Measurements from ENCODE around the gene ZNF503. TPM values are rescaled to one million over a fixed set of nuclear protein-coding genes. Genes with fewer than 3 reads are reported as not detected.
A peak's percentile ranks its signal among the peaks of the same experiment; 100 is the strongest.

The ZNF503 gene
- total RNA-seq, 2 experiments from 2014 or later: 0.35 to 0.80 TPM

DNA sequence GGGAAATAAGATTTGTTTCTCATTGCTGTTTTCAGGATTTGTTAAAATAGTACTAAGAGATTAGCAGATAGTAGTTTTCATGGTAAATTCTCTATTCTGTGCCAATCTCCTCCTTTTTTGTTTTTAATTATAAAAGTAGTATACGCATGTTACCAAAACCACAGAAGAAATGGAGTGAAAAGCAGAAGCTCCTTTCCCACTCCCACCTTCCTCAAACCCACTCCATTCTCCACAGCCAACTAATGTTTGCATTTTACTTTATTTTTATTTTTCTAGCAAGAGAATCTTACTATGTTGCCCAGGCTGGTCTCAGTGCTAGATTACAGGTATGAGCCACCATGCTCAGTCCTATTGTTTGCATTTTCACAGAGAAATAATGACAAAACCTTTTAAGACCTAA is 25.3 kb upstream of the ZNF503 start:
- peaks cover 30% of the 10 kb centered on the region for H3K27me3 Mint-ChIP-seq
- H3K9me3 Mint-ChIP-seq (ENCODE audit: low read depth): no peaks in the 10 kb centered on the region
- ATAC-seq (no peak), DNase-seq (no peak)
- no peak overlapping the region for H3K27ac Mint-ChIP-seq
- H3K36me3 Mint-ChIP-seq: no peaks in the 10 kb centered on the region
- peaks cover 2% of the 10 kb centered on the region for H3K4me1 Mint-ChIP-seq
- CTCF ChIA-PET: no interaction called here
- no peak overlapping the region for H3K4me3 Mint-ChIP-seq

DNA sequence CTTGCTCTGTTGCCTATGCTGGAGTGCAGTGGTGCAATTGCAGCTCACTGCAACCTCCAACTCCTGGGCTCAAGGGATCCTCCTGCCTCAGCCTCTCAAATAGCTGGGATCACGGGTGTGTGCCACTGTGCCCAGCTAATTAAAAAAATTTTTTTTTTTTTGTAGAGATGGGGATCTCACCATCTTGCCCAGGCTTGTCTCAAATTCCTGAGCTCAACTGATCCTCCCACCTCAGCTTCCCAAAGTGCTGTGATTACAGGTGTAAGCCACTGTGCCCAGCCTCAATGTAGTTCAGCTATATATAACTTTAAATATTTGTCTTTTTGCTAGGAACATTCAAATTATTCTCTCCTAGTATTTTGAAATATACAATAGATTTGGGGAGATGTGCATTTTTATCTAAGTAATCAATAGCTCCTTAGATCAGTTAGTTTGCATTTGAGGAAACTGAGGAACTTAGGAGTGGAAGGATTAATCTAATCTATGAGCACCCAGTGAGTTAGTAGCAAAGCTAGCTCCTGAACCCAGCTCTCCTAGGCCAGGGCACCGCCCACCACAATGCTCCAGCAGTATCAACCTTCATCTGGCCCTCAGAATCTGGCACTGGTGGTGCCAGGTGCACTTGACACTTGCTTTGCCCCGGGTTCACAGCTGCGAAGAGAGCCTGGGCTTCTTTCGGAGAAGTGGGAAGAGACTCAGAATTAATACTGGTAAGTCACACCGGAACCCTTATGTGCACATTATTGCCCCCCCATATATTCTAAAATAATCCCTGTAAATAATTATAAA is 23.9 kb upstream of the ZNF503 start:
- no peak for DNase-seq
- Mint-ChIP-seq H3K36me3 (no peaks in the 10 kb centered on the region), H3K9me3 (ENCODE audit: low read depth) (no peaks in the 10 kb centered on the region), H3K4me3 (no peak overlapping the region), H3K27ac (no peak overlapping the region), H3K27me3 (peaks cover 22% of the 10 kb centered on the region), H3K4me1 (peaks cover under 1% of the 10 kb centered on the region)
- no peak for ATAC-seq
- CTCF ChIA-PET: no interaction called here

DNA sequence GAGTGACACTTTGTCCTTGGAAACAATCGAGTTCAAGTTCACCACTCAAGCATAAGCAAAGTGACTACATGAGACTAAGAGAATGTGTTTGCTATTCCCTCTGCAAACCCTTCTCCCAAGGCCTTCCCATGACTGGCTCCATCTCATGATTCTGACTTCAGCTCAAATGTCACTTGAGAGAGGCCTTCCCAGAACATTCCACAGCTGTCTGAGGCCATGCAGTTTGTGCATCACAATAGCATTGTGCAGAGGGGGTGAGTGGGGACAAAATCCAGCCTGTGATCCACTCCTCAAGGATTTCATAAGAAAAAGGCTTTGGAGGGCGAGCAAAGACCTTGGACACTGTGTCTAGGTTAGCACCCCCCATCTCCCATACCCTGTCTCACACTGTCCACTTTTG is 23.0 kb upstream of the ZNF503 start:
- H3K27ac Mint-ChIP-seq: no peak overlapping the region
- no peaks in the 10 kb centered on the region for H3K9me3 Mint-ChIP-seq (ENCODE audit: low read depth)
- peaks cover 12% of the 10 kb centered on the region for H3K27me3 Mint-ChIP-seq
- ATAC-seq: no peak
- CTCF ChIA-PET: no interaction called here
- no peaks in the 10 kb centered on the region for H3K36me3 Mint-ChIP-seq
- DNase-seq: no peak
- H3K4me1 Mint-ChIP-seq: no peaks in the 10 kb centered on the region
- no peak overlapping the region for H3K4me3 Mint-ChIP-seq

DNA sequence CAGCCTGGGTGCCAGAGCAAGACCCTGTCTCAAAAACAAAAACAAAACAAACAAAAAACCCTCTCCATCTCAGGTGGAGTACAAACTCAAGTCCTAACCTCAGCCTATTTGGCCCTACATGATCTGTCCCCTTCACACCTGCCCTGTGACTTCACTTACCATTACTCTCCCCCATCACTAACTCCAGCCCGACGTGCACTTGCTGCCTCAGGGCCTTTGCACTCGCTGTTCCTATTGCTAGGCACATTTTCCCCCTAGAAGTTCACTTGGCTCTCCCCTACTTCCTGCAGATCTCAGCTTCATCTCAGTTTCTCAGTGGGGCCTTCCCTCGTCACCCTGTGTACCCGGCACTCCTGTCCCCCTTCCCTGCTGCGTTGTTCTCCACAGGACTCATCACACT is 21.3 kb upstream of the ZNF503 start:
- Mint-ChIP-seq H3K4me1 (no peaks in the 10 kb centered on the region), H3K27ac (no peak overlapping the region), H3K9me3 (ENCODE audit: low read depth) (no peaks in the 10 kb centered on the region), H3K27me3 (peaks cover 7% of the 10 kb centered on the region), H3K36me3 (no peaks in the 10 kb centered on the region), H3K4me3 (no peak overlapping the region)
- ATAC-seq (no peak), DNase-seq (no peak)
- CTCF ChIA-PET: interaction anchor here (0.5 kb wide), 1 partner anchor 186 kb away, joined by 3 read pairs; no protein-coding TSS in a partner anchor

DNA sequence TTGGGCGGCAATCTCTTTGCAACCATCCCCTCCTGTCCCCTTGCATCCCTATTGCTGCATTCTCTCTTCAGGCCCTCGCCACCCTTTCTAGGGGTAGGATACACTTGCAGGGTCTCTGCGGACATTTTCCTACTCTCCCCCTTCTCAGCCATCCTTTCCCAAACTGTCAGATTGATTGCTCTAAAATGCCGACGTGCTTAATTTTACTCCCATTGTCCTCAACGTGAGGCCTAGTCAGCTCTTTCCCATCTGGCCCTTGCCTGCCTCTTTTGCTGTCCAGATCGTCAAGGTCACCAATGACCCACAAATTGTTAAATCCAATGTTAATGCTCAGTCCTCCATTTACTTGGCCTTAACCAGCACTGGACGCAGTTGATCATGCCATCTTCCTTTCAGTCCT is 17.1 kb upstream of the ZNF503 start:
- Mint-ChIP-seq H3K4me3 (no peak overlapping the region), H3K27me3 (peaks cover 19% of the 10 kb centered on the region), H3K27ac (no peak overlapping the region), H3K9me3 (ENCODE audit: low read depth) (no peaks in the 10 kb centered on the region), H3K4me1 (no peaks in the 10 kb centered on the region), H3K36me3 (no peaks in the 10 kb centered on the region)
- ATAC-seq (no peak), DNase-seq (no peak)
- CTCF ChIA-PET: no interaction called here

DNA sequence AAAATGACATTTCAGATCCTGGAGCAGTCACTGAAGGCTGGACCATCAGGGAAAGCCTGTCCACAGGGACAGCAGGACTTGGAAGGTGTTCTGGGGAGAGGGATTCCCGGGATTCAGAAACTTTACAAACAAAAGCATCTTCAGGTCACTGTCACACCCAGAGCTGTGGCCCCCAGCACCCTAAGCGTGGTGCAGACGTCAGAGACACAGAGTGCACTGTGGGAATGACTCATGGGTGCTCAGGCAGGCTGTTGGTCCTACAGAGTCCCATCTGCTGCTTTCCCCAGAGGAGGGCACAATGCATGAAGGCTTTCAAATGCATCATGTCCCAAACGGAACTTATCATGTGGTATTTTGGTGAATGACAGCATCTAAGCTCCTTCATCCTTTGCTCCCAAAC is 16.7 kb upstream of the ZNF503 start:
- Mint-ChIP-seq H3K27me3 (peaks cover 22% of the 10 kb centered on the region), H3K9me3 (ENCODE audit: low read depth) (no peaks in the 10 kb centered on the region), H3K36me3 (no peaks in the 10 kb centered on the region), H3K27ac (no peak overlapping the region), H3K4me3 (no peak overlapping the region), H3K4me1 (no peaks in the 10 kb centered on the region)
- CTCF ChIA-PET: no interaction called here
- ATAC-seq (no peak), DNase-seq (no peak)

DNA sequence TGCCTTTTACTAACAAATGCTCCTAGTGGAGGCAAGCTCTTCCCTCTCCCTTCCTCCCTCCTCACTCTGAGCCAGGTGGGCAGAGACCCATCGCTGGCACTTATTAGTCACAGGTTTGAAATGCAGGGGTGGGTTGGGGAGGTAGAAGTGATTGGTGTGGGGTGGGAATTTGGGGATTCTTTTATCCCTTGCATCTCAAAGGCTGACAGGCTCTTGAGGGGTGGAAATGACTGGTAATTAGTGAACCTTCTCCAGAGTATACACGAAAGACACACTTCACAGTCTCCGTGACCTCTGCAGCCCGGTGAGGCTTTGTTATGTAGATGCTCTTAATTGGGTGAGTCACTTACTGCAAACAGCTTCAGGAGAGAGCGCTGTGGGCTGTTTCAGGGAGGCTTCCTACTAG is 16.0 kb upstream of the ZNF503 start:
- CTCF ChIA-PET: interaction anchor here (0.7 kb wide), 1 partner anchor 1508 kb away, joined by 3 read pairs; no protein-coding TSS in a partner anchor
- no peak overlapping the region for H3K27ac Mint-ChIP-seq
- no peak for ATAC-seq
- no peak overlapping the region for H3K4me3 Mint-ChIP-seq
- H3K36me3 Mint-ChIP-seq: no peaks in the 10 kb centered on the region
- H3K9me3 Mint-ChIP-seq (ENCODE audit: low read depth): no peaks in the 10 kb centered on the region
- peaks cover 26% of the 10 kb centered on the region for H3K27me3 Mint-ChIP-seq
- H3K4me1 Mint-ChIP-seq: no peaks in the 10 kb centered on the region
- no peak for DNase-seq

DNA sequence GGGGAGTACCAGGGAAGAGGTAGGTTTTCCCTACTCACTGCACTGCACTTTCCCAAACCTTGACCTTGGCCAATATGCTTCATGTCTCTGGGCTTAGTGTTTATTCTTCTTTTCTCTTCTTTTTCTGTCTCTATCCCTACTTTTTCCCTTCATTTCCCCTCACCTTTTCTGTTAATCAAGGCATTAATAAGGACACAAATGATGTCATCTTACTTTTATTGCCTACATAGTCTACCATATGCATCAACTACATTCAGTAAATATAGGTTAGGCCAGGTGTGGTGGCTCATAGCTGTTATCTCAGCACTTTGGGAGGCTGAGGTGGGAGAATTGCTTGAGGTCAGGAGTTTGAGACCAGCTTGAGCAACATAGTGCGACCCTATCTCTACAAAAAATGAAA is 13.0 kb upstream of the ZNF503 start:
- peaks cover 51% of the 10 kb centered on the region for H3K27me3 Mint-ChIP-seq
- H3K9me3 Mint-ChIP-seq (ENCODE audit: low read depth): no peaks in the 10 kb centered on the region
- CTCF ChIA-PET: no interaction called here

DNA sequence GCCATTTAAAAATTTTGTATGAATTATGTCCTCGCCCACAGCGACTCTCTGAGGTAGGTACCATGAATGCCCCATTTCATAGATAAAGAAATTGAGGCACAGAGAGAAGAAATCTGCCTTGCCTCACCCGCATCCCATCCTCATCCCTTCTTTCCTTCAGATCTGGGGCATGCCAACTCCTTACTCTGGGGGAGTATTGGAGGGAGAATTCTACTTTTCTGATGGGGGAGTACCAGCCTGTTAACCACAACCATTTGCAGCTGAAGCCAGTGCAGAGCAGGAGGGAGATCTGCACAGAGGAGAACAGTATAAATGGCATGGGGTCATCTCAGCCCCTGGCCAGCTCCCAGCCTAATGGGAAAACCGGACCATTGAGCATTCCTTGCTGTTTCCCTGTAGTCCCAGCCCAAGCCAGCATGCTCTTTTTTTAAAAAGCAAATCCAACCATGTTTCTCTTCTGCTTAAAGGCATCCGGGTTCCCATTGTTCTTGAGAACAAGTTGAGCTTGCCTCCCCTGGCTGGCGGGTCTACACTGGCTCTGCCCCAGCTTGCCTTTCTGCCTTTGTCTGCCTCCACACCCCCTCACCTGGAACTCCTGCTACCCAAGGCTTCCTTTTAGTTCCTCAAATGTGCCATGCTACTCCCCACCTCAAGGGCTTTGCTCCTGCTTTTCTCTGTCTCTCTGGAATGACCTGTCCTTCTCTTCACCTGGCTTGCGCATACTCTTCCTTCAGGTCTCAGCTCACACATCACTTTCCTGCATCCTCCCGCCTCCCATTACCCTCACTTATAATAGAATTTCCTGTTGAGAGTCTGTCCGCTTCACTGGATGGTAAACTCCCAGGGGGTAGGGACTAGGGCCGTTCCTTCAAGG is 8.8 kb upstream of the ZNF503 start:
- Mint-ChIP-seq H3K4me3 (peak overlapping the region; percentile 3), H3K27me3 (peaks cover 74% of the 10 kb centered on the region), H3K27ac (no peak overlapping the region), H3K36me3 (peaks cover 2% of the 10 kb centered on the region), H3K9me3 (ENCODE audit: low read depth) (no peaks in the 10 kb centered on the region), H3K4me1 (peaks cover 9% of the 10 kb centered on the region)
- no peak for DNase-seq
- ATAC-seq: no peak
- CTCF ChIA-PET: no interaction called here

More for the DNA sequence above, 13.0 kb upstream of the ZNF503 start:
- Mint-ChIP-seq H3K4me1 (peaks cover 3% of the 10 kb centered on the region), H3K36me3 (peaks cover 2% of the 10 kb centered on the region), H3K27ac (no peak overlapping the region), H3K4me3 (no peak overlapping the region)
- DNase-seq: no peak
- no peak for ATAC-seq

DNA sequence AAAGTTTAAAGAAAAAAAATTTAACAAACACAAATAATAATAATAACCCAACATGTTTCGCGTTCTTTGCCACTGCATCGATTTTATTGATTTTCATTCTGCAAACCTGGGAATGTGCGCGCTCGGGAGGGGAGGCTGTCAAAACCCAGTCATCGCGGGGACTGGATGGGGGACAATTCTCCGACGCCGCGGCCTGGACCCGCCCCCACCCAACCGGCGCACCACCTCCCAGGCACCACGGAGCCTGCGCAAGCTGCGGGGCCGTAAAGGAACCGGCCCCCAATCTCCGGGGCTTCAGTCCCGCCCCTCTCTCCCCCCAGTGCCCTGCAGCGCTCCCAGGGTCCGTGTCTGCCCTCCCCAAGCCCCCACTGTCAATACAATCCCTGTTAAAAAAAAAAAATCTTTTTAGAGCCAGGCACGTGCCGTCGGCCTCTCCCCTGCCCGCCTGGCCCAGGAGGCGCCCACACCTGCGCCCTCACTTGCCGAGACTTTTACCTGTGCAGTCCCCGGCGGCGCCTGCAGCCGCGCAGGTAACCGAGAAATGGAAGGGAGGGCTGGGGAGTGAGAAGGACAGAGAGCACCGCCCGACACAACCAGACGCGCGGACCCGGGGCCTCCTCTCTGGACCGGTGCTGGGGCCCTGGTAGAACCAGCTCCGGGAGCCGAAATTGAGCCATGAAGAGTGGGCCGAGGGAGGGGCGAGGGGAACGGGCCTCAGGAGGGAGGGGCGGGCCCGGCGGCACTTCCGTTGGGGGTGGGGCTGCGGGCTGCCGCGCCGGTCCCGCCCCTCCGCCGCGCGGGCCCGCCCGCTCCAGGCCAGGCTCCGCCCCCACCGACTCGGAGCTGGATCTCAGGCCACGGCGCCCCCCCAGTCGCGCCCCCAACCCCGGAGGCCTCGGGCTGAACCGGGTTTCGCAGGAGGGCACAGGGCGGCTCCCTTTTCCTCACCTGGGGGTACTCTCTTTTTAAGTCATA is 7.6 kb upstream of the ZNF503 start:
- Mint-ChIP-seq H3K9me3 (ENCODE audit: low read depth) (no peaks in the 10 kb centered on the region), H3K4me1 (peaks cover 9% of the 10 kb centered on the region), H3K27me3 (peaks cover 81% of the 10 kb centered on the region), H3K27ac (no peak overlapping the region), H3K36me3 (peaks cover 2% of the 10 kb centered on the region), H3K4me3 (peak overlapping the region; percentile 23)
- DNase-seq (no peak), ATAC-seq (peak; percentile 51)
- CTCF ChIA-PET: no interaction called here

DNA sequence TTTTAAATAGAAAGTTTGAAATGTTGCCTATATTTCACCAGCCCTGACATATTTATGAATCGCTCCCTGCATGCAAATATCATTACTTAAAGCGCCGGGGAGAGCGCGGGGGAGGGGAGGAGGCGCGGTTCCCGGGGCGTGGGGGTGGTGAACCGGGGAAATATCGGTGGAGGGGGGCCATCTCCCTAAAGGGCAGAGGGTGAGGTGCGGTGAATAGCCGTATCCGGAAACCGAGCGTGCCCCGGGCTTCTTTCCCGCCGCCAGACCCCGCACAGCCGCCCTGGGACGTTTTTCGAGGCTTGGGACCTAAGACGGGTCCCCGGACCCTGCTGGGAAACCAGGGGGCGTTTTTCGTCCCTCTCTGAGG is 6.9 kb upstream of the ZNF503 start:
- Mint-ChIP-seq H3K9me3 (ENCODE audit: low read depth) (no peaks in the 10 kb centered on the region), H3K27ac (no peak overlapping the region), H3K4me3 (no peak overlapping the region), H3K27me3 (peaks cover 82% of the 10 kb centered on the region), H3K4me1 (peaks cover 13% of the 10 kb centered on the region), H3K36me3 (peaks cover 2% of the 10 kb centered on the region)
- DNase-seq: no peak
- ATAC-seq: no peak
- CTCF ChIA-PET: no interaction called here

DNA sequence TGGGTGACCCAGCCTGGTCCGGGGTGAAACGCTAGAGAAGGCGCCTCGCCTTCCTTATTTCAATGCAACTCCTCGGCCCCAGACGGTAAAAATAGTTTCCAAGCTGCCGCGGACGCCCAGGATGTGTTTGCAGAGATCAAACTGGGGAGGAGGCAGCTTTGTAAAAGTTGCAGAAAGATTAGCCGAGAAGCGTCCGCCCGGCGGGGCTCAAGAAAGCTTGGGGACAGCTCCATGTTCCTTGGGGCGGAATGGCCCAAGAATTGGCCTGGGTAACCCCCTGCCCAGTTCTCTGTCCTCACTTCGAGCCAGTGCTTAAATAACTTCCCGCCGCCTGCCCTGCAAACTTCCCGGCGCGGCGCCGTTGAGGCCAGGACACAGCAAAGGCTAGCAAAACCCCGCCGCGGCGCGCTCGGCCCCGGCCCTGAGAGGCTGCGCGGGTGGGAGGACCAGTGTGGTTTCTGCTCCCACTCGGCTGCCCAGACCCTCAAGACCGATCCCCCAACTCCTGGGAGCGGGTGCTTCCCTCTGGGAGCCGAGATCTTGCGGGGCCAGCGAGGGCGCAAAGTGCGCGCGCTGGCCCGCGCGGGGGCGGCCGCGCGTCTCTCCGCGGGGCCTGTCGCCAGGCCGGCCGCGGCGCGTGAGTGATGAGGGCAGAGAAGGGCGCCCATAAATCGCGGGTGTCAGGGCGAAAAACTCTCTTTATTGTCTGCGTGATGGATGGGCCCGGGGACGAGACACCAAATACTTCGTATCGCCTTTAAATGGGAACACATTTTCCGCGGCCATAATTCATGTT is 6.3 kb upstream of the ZNF503 start:
- no peak overlapping the region for H3K27ac Mint-ChIP-seq
- DNase-seq (no peak), ATAC-seq (no peak)
- CTCF ChIA-PET: no interaction called here
- H3K4me1 Mint-ChIP-seq: peaks cover 18% of the 10 kb centered on the region
- H3K36me3 Mint-ChIP-seq: peaks cover 2% of the 10 kb centered on the region
- peaks cover 86% of the 10 kb centered on the region for H3K27me3 Mint-ChIP-seq
- no peak overlapping the region for H3K4me3 Mint-ChIP-seq
- H3K9me3 Mint-ChIP-seq (ENCODE audit: low read depth): no peaks in the 10 kb centered on the region

Data from activated CD8-positive, alpha-beta memory T cell treated with anti-CD3 and anti-CD28 coated beads, Interleukin-2, amount 10 ng/mL, durations not matched to agents 7 days and 5 days (primary cell).